Activated naive CD8-positive, alpha-beta T cell treated with anti-CD3 and anti-CD28 coated beads, Interleukin-2, amount 10 ng/mL, durations not matched to agents 7 days and 5 days (primary cell): ENCODE measurements around the gene ZNF777. TPM values are rescaled to one million over a fixed set of nuclear protein-coding genes. Genes with fewer than 3 reads are reported as not detected.
"Not testable (repeated sequence)": the region's sequence is repeated elsewhere in the genome, so short reads cannot be mapped to it uniquely, and the experiment has no call there.

Experiments
- ATAC-seq: fragments of 150-1000 bp; cut with Tn5 transposase; one replicate; pipeline ENCODE4 v1.10.0; 2021; ENCODE audit warnings: low read depth, moderate library complexity
- POLR2A ChIA-PET: fragments of 350-600 bp; sonication (Branson Sonifier 250); formaldehyde crosslinking; loops from one replicate; lab custom pipeline; 2021; ENCODE audit warnings: antibody characterized with exemption; lab: Charles Lee
- DNase-seq: peaks from one replicate; pipeline ENCODE4 v3.0.0; 2021
- H3K27ac Mint-ChIP-seq: one replicate; pipeline ENCODE4 v1.8.0; 2022; ENCODE audit warnings: mild to moderate bottlenecking, mixed read lengths
- H3K27me3 Mint-ChIP-seq: one replicate; pipeline ENCODE4 v1.8.0; 2022; ENCODE audit warnings: mild to moderate bottlenecking, moderate library complexity, mixed read lengths
- H3K36me3 Mint-ChIP-seq: one replicate; pipeline ENCODE4 v1.8.0; 2021; ENCODE audit warnings: mild to moderate bottlenecking, mixed read lengths
- H3K4me1 Mint-ChIP-seq: one replicate; pipeline ENCODE4 v1.8.0; 2021; ENCODE audit warnings: mixed read lengths
- H3K4me3 Mint-ChIP-seq: one replicate; pipeline ENCODE4 v1.8.0; 2022; ENCODE audit warnings: mild to moderate bottlenecking, moderate library complexity, mixed read lengths
- H3K9me3 Mint-ChIP-seq: one replicate; pipeline ENCODE4 v1.8.0; 2021; ENCODE audit warnings: mixed read lengths
- total RNA-seq, 2 experiments: library from RNA; stranded (reverse); gene quantifications; one replicate each; pipeline ENCODE4 v1.2.3, GENCODE V29; 2021

ZNF777 gene
- total RNA-seq, 2 experiments from 2014 or later, result 14.1 to 14.9 TPM

GRCh38 chr7:149494738-149495368, 34.0 kb upstream of the ZNF777 start:
- no peak for ATAC-seq
- Mint-ChIP-seq H3K36me3 (peaks cover 17% of the 10 kb centered on the region), H3K9me3 (no peaks in the 10 kb centered on the region), H3K4me3 (no peak overlapping the region), H3K27ac (no peak overlapping the region), H3K27me3 (no peaks in the 10 kb centered on the region), H3K4me1 (peaks cover 23% of the 10 kb centered on the region)
- POLR2A ChIA-PET, result interaction anchor here (0.7 to 1.0 kb wide), 2 partner anchors 72 to 112 kb away, joined by 3 to 4 read pairs; no protein-coding TSS in a partner anchor
- no peak for DNase-seq

GRCh38 chr7:149493975-149494374, 33.1 kb upstream of the ZNF777 start:
- H3K27ac Mint-ChIP-seq, ATAC-seq, H3K27me3 Mint-ChIP-seq, H3K9me3 Mint-ChIP-seq, H3K4me3 Mint-ChIP-seq, DNase-seq, POLR2A ChIA-PET: not testable (repeated sequence)
- H3K36me3 Mint-ChIP-seq, result peaks cover 25% of the 10 kb centered on the region
- H3K4me1 Mint-ChIP-seq, result peaks cover 18% of the 10 kb centered on the region

DNA sequence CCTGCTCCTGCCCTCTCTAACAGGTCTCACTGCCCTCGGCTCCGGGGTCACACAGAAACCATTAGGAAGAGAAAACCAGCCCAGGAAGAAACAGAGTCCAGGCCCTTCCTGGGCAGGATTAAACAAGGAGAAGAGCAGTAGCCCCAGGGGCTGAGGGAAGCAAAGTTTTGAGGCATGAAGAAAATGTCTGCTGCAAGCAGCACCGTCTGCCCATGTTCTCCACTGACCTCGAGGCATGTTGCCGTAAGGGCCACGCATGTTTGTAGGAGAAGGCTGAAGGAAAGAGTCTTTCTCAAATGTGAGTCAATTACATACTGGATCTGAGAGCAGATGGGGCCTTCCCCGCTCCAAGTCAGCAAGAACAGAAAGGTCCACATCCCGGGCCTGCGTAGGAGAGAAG, 32.5 kb upstream of the ZNF777 start:
- ATAC-seq, result no peak
- POLR2A ChIA-PET, result no interaction called here

DNA sequence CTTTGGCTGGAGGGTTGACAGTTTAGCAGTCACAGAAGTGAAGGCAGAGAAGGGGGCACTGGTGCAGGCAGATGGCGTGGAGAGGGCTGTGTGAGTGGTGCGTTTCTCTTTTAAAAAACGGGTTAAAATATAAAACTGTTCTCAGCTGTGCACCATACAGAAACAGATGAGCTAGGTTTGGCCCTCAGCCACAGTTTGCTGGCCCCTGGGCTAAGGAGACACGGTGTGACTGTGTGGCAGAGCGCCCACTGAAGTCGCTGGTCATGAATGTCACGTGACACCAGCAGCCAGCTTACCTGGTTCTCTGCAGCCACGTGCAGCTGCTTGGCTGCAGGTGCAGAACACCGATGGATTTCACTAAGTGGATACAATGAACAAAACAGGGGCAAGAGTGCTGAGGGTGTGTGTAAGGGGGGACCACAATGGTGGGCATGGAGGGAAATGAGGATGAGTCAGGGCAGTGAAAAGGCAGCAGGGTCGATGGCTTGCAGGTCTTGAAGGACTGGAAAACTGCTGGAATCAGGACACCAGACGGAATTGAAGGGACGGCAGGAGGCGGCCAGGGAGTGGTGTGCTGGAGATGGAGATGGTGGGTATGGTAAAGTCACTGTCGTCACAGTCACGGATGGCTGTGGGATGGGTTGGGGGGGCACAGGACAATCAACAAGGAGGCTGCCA, 29.4 kb upstream of the ZNF777 start:
- Mint-ChIP-seq H3K4me3 (no peak overlapping the region), H3K36me3 (peaks cover 39% of the 10 kb centered on the region), H3K27ac (no peak overlapping the region), H3K27me3 (no peaks in the 10 kb centered on the region), H3K9me3 (no peaks in the 10 kb centered on the region), H3K4me1 (peaks cover 5% of the 10 kb centered on the region)
- no peak for DNase-seq
- POLR2A ChIA-PET, result no interaction called here
- no peak for ATAC-seq

More for the DNA sequence above, 32.5 kb upstream of the ZNF777 start:
- no peaks in the 10 kb centered on the region for H3K27me3 Mint-ChIP-seq
- peaks cover 18% of the 10 kb centered on the region for H3K4me1 Mint-ChIP-seq
- H3K9me3 Mint-ChIP-seq, result no peaks in the 10 kb centered on the region
- H3K27ac Mint-ChIP-seq, result no peak overlapping the region
- H3K4me3 Mint-ChIP-seq, result no peak overlapping the region
- peaks cover 26% of the 10 kb centered on the region for H3K36me3 Mint-ChIP-seq
- DNase-seq, result no peak

DNA sequence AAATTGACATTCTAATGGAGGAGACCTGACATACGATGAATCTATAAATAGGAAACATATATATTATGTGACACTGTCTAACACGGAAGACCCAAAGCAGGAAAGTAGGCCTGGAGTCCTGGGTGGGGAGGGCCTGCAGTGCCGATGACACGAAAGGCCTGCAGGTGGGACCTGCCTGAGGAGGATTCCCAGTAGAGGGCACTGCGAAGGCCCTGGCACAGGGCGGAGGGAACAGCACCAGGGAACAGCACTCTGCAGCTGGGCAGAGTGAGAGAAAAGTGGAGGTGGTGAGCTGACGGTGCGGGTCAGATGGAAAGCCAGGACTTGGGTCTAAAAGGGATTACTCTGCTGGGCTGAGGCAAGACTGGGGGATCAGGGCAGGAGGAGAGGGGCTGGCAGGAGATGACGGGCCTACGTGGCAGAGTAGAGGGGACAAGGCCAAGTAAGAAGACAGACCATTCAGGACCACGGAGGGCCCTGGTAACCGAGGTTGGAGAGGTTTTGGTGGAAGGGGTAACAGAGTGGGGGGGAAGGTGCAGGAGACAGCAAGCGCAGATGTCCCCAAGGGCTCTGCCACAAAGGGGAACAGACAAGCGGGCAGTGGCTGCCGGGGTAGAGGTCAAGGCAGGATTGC, 28.6 kb upstream of the ZNF777 start:
- Mint-ChIP-seq H3K4me1 (peaks cover 2% of the 10 kb centered on the region), H3K27me3 (no peaks in the 10 kb centered on the region), H3K27ac (no peak overlapping the region), H3K4me3 (no peak overlapping the region), H3K36me3 (peaks cover 44% of the 10 kb centered on the region), H3K9me3 (no peaks in the 10 kb centered on the region)
- POLR2A ChIA-PET, result no interaction called here
- ATAC-seq, result no peak
- DNase-seq, result no peak

GRCh38 chr7:149479568-149479967, 18.7 kb upstream of the ZNF777 start:
- no peak overlapping the region for H3K4me3 Mint-ChIP-seq
- no peaks in the 10 kb centered on the region for H3K27me3 Mint-ChIP-seq
- H3K36me3 Mint-ChIP-seq, result peaks cover 46% of the 10 kb centered on the region
- POLR2A ChIA-PET, result no interaction called here
- ATAC-seq (no peak), DNase-seq (no peak)
- H3K9me3 Mint-ChIP-seq, result peaks cover 5% of the 10 kb centered on the region
- no peak overlapping the region for H3K27ac Mint-ChIP-seq
- peaks cover 2% of the 10 kb centered on the region for H3K4me1 Mint-ChIP-seq

GRCh38 chr7:149478754-149479153, 17.9 kb upstream of the ZNF777 start:
- Mint-ChIP-seq H3K27ac (no peak overlapping the region), H3K4me1 (peaks cover 2% of the 10 kb centered on the region), H3K4me3 (no peak overlapping the region), H3K27me3 (no peaks in the 10 kb centered on the region), H3K9me3 (peaks cover 5% of the 10 kb centered on the region), H3K36me3 (peaks cover 49% of the 10 kb centered on the region)
- POLR2A ChIA-PET, result no interaction called here
- no peak for DNase-seq
- no peak for ATAC-seq

GRCh38 chr7:149477494-149478443, 16.9 kb upstream of the ZNF777 start:
- Mint-ChIP-seq H3K27me3 (no peaks in the 10 kb centered on the region), H3K9me3 (peaks cover 5% of the 10 kb centered on the region), H3K27ac (no peak overlapping the region), H3K4me3 (no peak overlapping the region), H3K36me3 (peaks cover 54% of the 10 kb centered on the region), H3K4me1 (peaks cover 2% of the 10 kb centered on the region)
- DNase-seq, result no peak
- POLR2A ChIA-PET, result no interaction called here
- ATAC-seq, result no peak

DNA sequence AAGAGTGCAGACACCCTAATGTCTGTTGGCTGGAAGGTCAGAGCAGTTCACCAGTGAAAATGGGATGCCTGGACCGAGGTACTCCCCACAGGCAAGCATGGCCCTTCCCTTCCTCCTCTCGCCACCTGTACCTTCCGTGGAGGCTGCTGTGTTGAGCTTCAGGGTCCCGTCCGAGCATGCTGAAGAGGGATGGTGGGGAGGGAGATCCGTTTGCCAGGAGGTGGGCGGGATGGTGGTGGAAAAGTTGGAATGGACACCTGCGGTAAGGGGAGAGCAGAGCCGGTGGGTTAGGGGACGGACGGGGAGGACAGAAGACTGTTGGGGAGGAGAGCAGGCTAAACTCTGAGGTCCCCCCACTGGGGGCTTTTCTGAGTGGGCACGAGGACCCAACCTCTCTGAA, 15.9 kb upstream of the ZNF777 start:
- peaks cover 5% of the 10 kb centered on the region for H3K9me3 Mint-ChIP-seq
- POLR2A ChIA-PET, result interaction anchor here (0.6 kb wide), 1 partner anchor 25 kb away, joined by 4 read pairs; no protein-coding TSS in a partner anchor
- DNase-seq, result no peak
- no peak for ATAC-seq
- H3K27me3 Mint-ChIP-seq, result no peaks in the 10 kb centered on the region
- peaks cover 62% of the 10 kb centered on the region for H3K36me3 Mint-ChIP-seq
- H3K4me3 Mint-ChIP-seq, result no peak overlapping the region
- H3K4me1 Mint-ChIP-seq, result peaks cover 1% of the 10 kb centered on the region
- H3K27ac Mint-ChIP-seq, result no peak overlapping the region

DNA sequence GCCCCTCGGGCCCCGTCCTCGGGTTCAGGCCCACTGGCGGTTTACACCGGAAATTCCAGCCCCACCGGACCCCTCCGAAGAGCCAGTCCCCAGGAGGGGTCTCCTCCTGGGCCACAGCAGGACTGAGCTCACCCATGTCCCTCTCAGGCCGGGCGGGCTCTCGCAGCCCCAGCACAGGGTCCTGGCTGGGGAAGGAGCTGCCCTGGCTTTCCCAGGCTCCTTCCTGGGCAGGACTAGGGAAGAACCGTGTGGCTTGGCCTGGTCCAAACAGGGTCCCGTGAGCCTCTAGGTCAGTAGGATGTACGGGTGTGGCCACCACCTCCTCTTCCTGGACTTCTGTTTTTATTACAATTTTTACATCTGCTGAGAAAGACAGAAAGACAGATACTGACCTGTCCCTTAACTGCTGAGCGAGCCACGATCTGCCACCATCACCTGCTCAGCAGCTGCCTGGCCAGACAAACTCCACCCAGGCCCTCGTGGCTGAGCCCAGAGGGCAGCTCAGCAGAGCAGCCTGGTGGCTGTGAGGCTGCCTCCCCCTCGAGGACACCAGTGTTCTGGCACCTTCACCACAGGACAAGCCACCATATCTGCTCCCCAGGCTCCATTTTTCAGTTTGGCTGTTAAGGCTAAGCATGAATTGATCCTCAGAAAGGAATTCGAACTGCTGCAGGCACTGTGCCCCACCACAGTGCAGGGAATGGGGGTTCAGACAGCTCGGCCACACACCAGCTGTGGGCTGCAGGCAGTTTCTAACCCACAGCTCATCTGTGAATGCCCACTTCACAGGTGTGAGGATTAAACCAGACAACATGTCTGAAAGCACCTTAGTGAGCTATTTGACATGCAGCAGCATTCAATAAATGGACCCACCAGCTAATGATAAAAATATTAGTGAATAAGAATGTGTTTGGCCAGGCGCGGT, 14.5 kb upstream of the ZNF777 start:
- no peak for DNase-seq
- POLR2A ChIA-PET, result no interaction called here
- no peak for ATAC-seq

GRCh38 chr7:149474309-149475120, 13.7 kb upstream of the ZNF777 start:
- POLR2A ChIA-PET, result no interaction called here
- ATAC-seq, result no peak
- no peak for DNase-seq
- Mint-ChIP-seq H3K4me1 (peaks cover 1% of the 10 kb centered on the region), H3K27ac (no peak overlapping the region), H3K9me3 (peaks cover 5% of the 10 kb centered on the region), H3K27me3 (no peaks in the 10 kb centered on the region), H3K4me3 (no peak overlapping the region), H3K36me3 (peaks cover 70% of the 10 kb centered on the region)

More for the DNA sequence above, 14.5 kb upstream of the ZNF777 start:
- H3K4me3 Mint-ChIP-seq, result no peak overlapping the region
- H3K27ac Mint-ChIP-seq, result no peak overlapping the region
- H3K4me1 Mint-ChIP-seq, result peaks cover 1% of the 10 kb centered on the region
- H3K9me3 Mint-ChIP-seq, result peaks cover 5% of the 10 kb centered on the region
- H3K27me3 Mint-ChIP-seq, result no peaks in the 10 kb centered on the region
- H3K36me3 Mint-ChIP-seq, result peaks cover 68% of the 10 kb centered on the region

GRCh38 chr7:149473251-149473650, 12.4 kb upstream of the ZNF777 start:
- H3K27ac Mint-ChIP-seq, result no peak overlapping the region
- no peaks in the 10 kb centered on the region for H3K27me3 Mint-ChIP-seq
- ATAC-seq, result no peak
- H3K4me3 Mint-ChIP-seq, result no peak overlapping the region
- DNase-seq, result no peak
- H3K9me3 Mint-ChIP-seq, result no peaks in the 10 kb centered on the region
- peaks cover 1% of the 10 kb centered on the region for H3K4me1 Mint-ChIP-seq
- H3K36me3 Mint-ChIP-seq, result peaks cover 57% of the 10 kb centered on the region
- POLR2A ChIA-PET, result no interaction called here
